ENCODE data around the gene GLRX.

DNA sequence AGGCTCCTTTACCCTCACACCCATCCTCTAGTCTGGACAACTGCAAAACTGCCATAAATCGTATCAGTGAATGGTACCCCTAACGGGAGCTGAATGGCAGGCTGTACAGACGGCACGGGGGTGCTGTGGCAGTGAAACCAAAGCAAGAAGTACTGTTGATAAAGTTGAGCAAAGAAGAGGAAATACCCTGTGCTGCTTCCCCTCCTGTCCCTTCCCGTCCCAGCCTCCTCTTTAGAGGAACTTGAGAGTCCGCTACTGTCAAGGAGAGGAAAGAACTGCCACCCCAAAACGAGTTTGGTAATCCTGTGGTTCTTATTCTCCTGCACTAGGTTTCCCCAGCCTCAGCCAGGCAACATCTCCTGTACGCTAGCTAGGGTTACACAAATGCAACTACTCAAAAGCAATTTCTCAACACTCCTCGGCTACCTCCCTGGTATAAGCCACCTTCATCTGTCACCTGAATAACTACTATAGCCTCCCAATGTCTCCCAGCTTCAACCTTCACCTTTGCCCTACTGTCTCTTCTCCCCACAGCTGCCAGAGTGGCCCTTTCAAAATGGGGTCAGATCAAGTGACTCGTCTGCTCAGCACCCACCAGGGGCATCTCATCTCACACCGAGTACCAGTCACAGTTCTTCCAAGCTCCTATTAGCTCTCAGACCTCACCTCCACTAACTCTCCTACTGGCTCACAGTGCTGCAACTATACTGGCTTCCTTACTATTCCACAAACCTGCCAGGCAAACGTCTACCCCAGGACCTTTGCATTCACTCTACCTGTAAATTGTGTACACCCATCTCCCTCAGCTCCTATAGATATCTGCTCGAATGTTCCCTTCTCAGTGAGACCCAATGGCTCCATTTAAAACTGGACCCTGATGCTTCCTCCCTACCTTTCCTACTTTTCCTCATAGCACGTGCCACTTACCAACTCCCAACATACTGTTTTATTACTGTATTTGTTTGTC lies 4.1 kb downstream of the GLRX start:
- TF ChIP-seq POLR2AphosphoS5 (IDR thresholded peaks at IDR 0.05; ENCODE audit: borderline replicate concordance, low read depth, low read length) (no peak), FOXP2 (optimal IDR thresholded peaks at IDR 0.05; ENCODE audit: control extremely low read depth, extremely low read length, insufficient read depth) (no peak), EZH2 (IDR thresholded peaks at IDR 0.05) (no peak)

Data from SK-N-MC (cell line).